H1 (cell line): ENCODE measurements around the gene UGT1A8. TPM values are rescaled to one million over a fixed set of nuclear protein-coding genes. Genes with fewer than 3 reads are reported as not detected.

Source experiments
- CTCF ChIA-PET: fragments of 300-600 bp; sonication (Branson Sonifier 250); formaldehyde crosslinking; loops from one replicate; lab custom pipeline; 2021; ENCODE audit not compliant: partially characterized antibody; lab: Charles Lee
- POLR2A ChIA-PET: fragments of 300-600 bp; sonication (Branson Sonifier 250); formaldehyde crosslinking; loops from one replicate; lab custom pipeline; 2021; ENCODE audit warnings: inconsistent platforms; ENCODE audit not compliant: partially characterized antibody; lab: Charles Lee
- DNase-seq, 2 experiments: peaks; one replicate each; pipeline versions ENCODE4 v3.0.0 to v3.0.0-alpha.2; 2010 to 2022; ENCODE audit warnings: low spot score in 2 of 2, low read depth in 1 of 2, mixed read lengths in 1 of 2
- FAIRE-seq: peaks from 2 replicates; lab custom pipeline; 2011; peaks lifted over from hg19 to GRCh38; lab: Jason Lieb, UNC
- H2AFZ ChIP-seq: 2 replicates; pipeline ENCODE4 v1.8.1; 2012; ENCODE audit warnings: low read length, inconsistent platforms
- H2AK5ac ChIP-seq: 2 replicates; pipeline ENCODE4 v1.6.1; 2013; ENCODE audit warnings: low read depth, low read length
- H2BK120ac ChIP-seq: replicated peaks from 2 replicates; pipeline ENCODE3; 2013; ENCODE audit warnings: low read depth, low read length, inconsistent platforms
- H2BK12ac ChIP-seq: 2 replicates; pipeline ENCODE4 v1.6.1; 2013; ENCODE audit warnings: low read depth, low read length
- H2BK15ac ChIP-seq: 2 replicates; pipeline ENCODE4 v1.6.1; 2013; ENCODE audit warnings: low read length
- H2BK20ac ChIP-seq: 2 replicates; pipeline ENCODE4 v1.6.1; 2013; ENCODE audit warnings: low read length
- H2BK5ac ChIP-seq: 2 replicates; pipeline ENCODE4 v1.6.1; 2013; ENCODE audit warnings: low read depth, low read length
- H3K14ac ChIP-seq: 2 replicates; pipeline ENCODE4 v1.6.1; 2013; ENCODE audit warnings: inconsistent platforms; ENCODE audit not compliant: insufficient read length
- H3K18ac ChIP-seq: 2 replicates; pipeline ENCODE4 v1.6.1; 2013; ENCODE audit warnings: low read length; ENCODE audit errors: extremely low read depth
- H3K23ac ChIP-seq: 2 replicates; pipeline ENCODE4 v1.6.1; 2013; ENCODE audit warnings: inconsistent platforms; ENCODE audit not compliant: insufficient read length
- H3K23me2 ChIP-seq: 2 replicates; pipeline ENCODE4 v1.6.1; 2013; ENCODE audit warnings: low read depth, low read length
- H3K27ac ChIP-seq: 2 replicates; pipeline ENCODE4 v1.6.1; 2011; ENCODE audit warnings: low read depth, low read length, inconsistent platforms
- H3K27me3 ChIP-seq, 4 experiments: replicated peaks in 1 of 4; 1 replicate in 1 of 4; 2 replicates in 3 of 4; pipeline versions ENCODE4 v1.6.1 to v1.8.1; 2011 to 2013; ENCODE audit warnings: low read length in 3 of 4, mild to moderate bottlenecking in 3 of 4, inconsistent platforms in 2 of 4, mixed read lengths in 2 of 4, moderate library complexity in 1 of 4; ENCODE audit not compliant: control insufficient read depth in 3 of 4, insufficient read depth in 3 of 4; ENCODE audit errors: extremely low read depth in 1 of 4
- H3K36me3 ChIP-seq, 4 experiments: 2 replicates each; pipeline versions ENCODE4 v1.6.1 to v1.8.1; 2011 to 2013; ENCODE audit warnings: mild to moderate bottlenecking in 4 of 4, low read length in 3 of 4, moderate library complexity in 2 of 4, control low read depth in 1 of 4, inconsistent platforms in 1 of 4; ENCODE audit not compliant: insufficient read depth in 4 of 4, control insufficient read depth in 2 of 4
- H3K4ac ChIP-seq: replicated peaks from 2 replicates; pipeline ENCODE3; 2013; ENCODE audit warnings: low read length, low read depth, mixed read lengths, inconsistent platforms; ENCODE audit not compliant: insufficient read length
- H3K4me1 ChIP-seq, 4 experiments: replicated peaks in 1 of 4; 1 replicate in 1 of 4; 2 replicates in 3 of 4; pipeline versions ENCODE4 v1.6.1 to v1.8.1; 2011 to 2013; ENCODE audit warnings: low read length in 3 of 4, inconsistent platforms in 2 of 4, mixed read lengths in 1 of 4; ENCODE audit not compliant: insufficient read depth in 4 of 4, control insufficient read depth in 3 of 4
- H3K4me2 ChIP-seq, 2 experiments: 2 replicates each; pipeline versions ENCODE4 v1.6.1 to v1.8.1; 2011 to 2013; ENCODE audit warnings: low read depth in 2 of 2, low read length in 2 of 2, control low read depth in 1 of 2, inconsistent platforms in 1 of 2, mild to moderate bottlenecking in 1 of 2; ENCODE audit not compliant: insufficient read depth in 1 of 2
- H3K4me3 ChIP-seq, 4 experiments: fragments of 200-600, 300-600 bp in 1 of 4; sonication (generic), shearing (Covaris generic), sonication (Bioruptor Twin) in 1 of 4; 2 replicates each; pipeline versions ENCODE4 v1.5.1 to v1.8.1; 2011 to 2016; ENCODE audit warnings: low read length in 4 of 4, low read depth in 3 of 4, control low read depth in 2 of 4, inconsistent platforms in 2 of 4, mild to moderate bottlenecking in 2 of 4, mixed read lengths in 1 of 4, moderate library complexity in 1 of 4; ENCODE audit not compliant: insufficient read depth in 2 of 4; ENCODE audit errors: extremely low read depth in 1 of 4
- H3K56ac ChIP-seq: replicated peaks from 2 replicates; pipeline ENCODE3; 2013; ENCODE audit warnings: low read depth, mild to moderate bottlenecking, mixed read lengths, low read length, inconsistent platforms; ENCODE audit not compliant: insufficient read length
- H3K79me1 ChIP-seq: 2 replicates; pipeline ENCODE4 v1.6.1; 2013; ENCODE audit warnings: low read depth, low read length, control low read depth
- H3K79me2 ChIP-seq, 2 experiments: 2 replicates each; pipeline versions ENCODE4 v1.6.1 to v1.8.1; 2012 to 2013; ENCODE audit warnings: low read length in 2 of 2, mild to moderate bottlenecking in 2 of 2, inconsistent platforms in 1 of 2; ENCODE audit not compliant: insufficient read depth in 2 of 2, control insufficient read depth in 1 of 2
- H3K9ac ChIP-seq, 4 experiments: replicated peaks in 1 of 4; 1 replicate in 1 of 4; 2 replicates in 3 of 4; pipeline versions ENCODE4 v1.6.1 to v1.8.1; 2011 to 2013; ENCODE audit warnings: low read depth in 3 of 4, low read length in 3 of 4, control low read depth in 2 of 4, mild to moderate bottlenecking in 2 of 4, moderate library complexity in 2 of 4, inconsistent platforms in 1 of 4; ENCODE audit errors: extremely low read depth in 1 of 4
- H3K9me3 ChIP-seq, 2 experiments: 2 replicates each; pipeline versions ENCODE4 v1.6.1 to v1.8.1; 2012 to 2013; ENCODE audit warnings: mild to moderate bottlenecking in 2 of 2, moderate library complexity in 2 of 2, control low read depth in 1 of 2, inconsistent platforms in 1 of 2, low read depth in 1 of 2, low read length in 1 of 2, mixed read lengths in 1 of 2; ENCODE audit not compliant: insufficient read depth in 2 of 2
- H4K20me1 ChIP-seq, 2 experiments: replicated peaks in 1 of 2; 2 replicates each; pipeline versions ENCODE3 to v1.8.1; 2011 to 2013; ENCODE audit warnings: inconsistent platforms in 2 of 2, low read length in 2 of 2, mild to moderate bottlenecking in 1 of 2; ENCODE audit not compliant: insufficient read depth in 2 of 2, control insufficient read depth in 1 of 2
- H4K5ac ChIP-seq: 2 replicates; pipeline ENCODE4 v1.6.1; 2013; ENCODE audit warnings: low read length, low read depth, mixed read lengths, inconsistent platforms; ENCODE audit not compliant: insufficient read length
- H4K8ac ChIP-seq: 2 replicates; pipeline ENCODE4 v1.8.0; 2013; ENCODE audit warnings: mild to moderate bottlenecking, moderate library complexity, low read length, inconsistent platforms; ENCODE audit not compliant: insufficient read depth; ENCODE audit errors: extremely low read depth
- H4K91ac ChIP-seq: replicated peaks from 2 replicates; pipeline ENCODE3; 2013; ENCODE audit warnings: low read length, mixed read lengths, inconsistent platforms; ENCODE audit not compliant: insufficient read length
- ASH2L ChIP-seq: fragments of 200-600, 300-600 bp; sonication (generic); IDR thresholded peaks from one replicate; pipeline ENCODE4 v1.7.1; 2017; ENCODE audit warnings: low read length
- ATF2 ChIP-seq: IDR thresholded peaks from 2 replicates; pipeline ENCODE4 v1.6.1; 2012; ENCODE audit warnings: low read length, inconsistent platforms
- CBX8 ChIP-seq: fragments of 300-800, 300-1000 bp; sonication (generic); IDR thresholded peaks from 2 replicates; pipeline ENCODE4 v1.7.1; 2016; ENCODE audit warnings: low read depth, low read length, borderline replicate concordance
- CHD2 ChIP-seq: IDR thresholded peaks from 2 replicates; pipeline ENCODE4 v1.6.1; 2012; ENCODE audit warnings: low read length, improper control_type of control experiment
- EGR1 ChIP-seq: IDR thresholded peaks from 2 replicates; pipeline ENCODE4 v1.6.1; 2011; ENCODE audit warnings: low read depth, low read length, borderline replicate concordance
- EZH2 ChIP-seq: fragments of 200-600 bp; sonication (generic); IDR thresholded peaks from 2 replicates; pipeline ENCODE4 v1.7.1; 2012; ENCODE audit warnings: low read depth, mild to moderate bottlenecking, moderate library complexity, low read length, inconsistent platforms; ENCODE audit not compliant: severe bottlenecking
- GABPA ChIP-seq: IDR thresholded peaks from 2 replicates; pipeline ENCODE4 v1.6.1; 2011; ENCODE audit warnings: mild to moderate bottlenecking, low read length, moderate library complexity, borderline replicate concordance; ENCODE audit not compliant: insufficient read depth
- HDAC6 ChIP-seq: IDR thresholded peaks from one replicate; pipeline ENCODE4 v1.7.1; 2012; ENCODE audit warnings: low read depth, mild to moderate bottlenecking, inconsistent platforms, low read length, moderate library complexity
- NANOG ChIP-seq: IDR thresholded peaks from 2 replicates; pipeline ENCODE4 v1.6.1; 2011; ENCODE audit warnings: low read length, low read depth, mild to moderate bottlenecking, inconsistent platforms; ENCODE audit not compliant: insufficient read depth, poor library complexity, severe bottlenecking
- RFX5 ChIP-seq: IDR thresholded peaks from 2 replicates; pipeline ENCODE4 v1.6.1; 2011; ENCODE audit warnings: low read depth, low read length, improper control_type of control experiment, borderline replicate concordance
- RXRA ChIP-seq: IDR thresholded peaks from 2 replicates; pipeline ENCODE4 v1.6.1; 2011; ENCODE audit warnings: low read depth, mild to moderate bottlenecking, low read length, moderate library complexity; ENCODE audit not compliant: insufficient read depth
- SP2 ChIP-seq: IDR thresholded peaks from 2 replicates; pipeline ENCODE4 v1.6.1; 2012; ENCODE audit warnings: mild to moderate bottlenecking, low read length, inconsistent platforms
- TCF12 ChIP-seq: IDR thresholded peaks from 2 replicates; pipeline ENCODE4 v1.6.1; 2011; ENCODE audit warnings: low read depth, mild to moderate bottlenecking, low read length
- WGBS, 2 experiments: shearing (Covaris generic) in 1 of 2; methylation state at CpG; one replicate each; pipeline versions ENCODE4 v1.1.6 to v1.1.7; 2013 to 2015; ENCODE audit warnings: low lambda C conversion rate in 2 of 2, mixed read lengths in 2 of 2, inconsistent platforms in 1 of 2, low coverage in 1 of 2, missing lambda C conversion rate in 1 of 2; ENCODE audit not compliant: insufficient replicate concordance in 2 of 2, insufficient coverage in 1 of 2, insufficient read length in 1 of 2; ENCODE audit errors: extremely low coverage in 1 of 2, missing lambda C conversion rate in 1 of 2; 5-methylcytosine and 5-hydroxymethylcytosine counted together
- polyA plus RNA-seq, 7 experiments: library from polyadenylated mRNA; depleted of rRNA in 3 of 7; stranded (reverse) in 5 of 7; unstranded in 2 of 7; fragments of >200 nt in 5 of 7; fragments of 200-250 nt in 2 of 7; gene quantifications; 1 replicate in 5 of 7; 2 replicates in 1 of 7; 4 replicates in 1 of 7; pipeline versions ENCODE4 v1.2.1 to v1.2.3, GENCODE V29; 2011 to 2013; ENCODE audit warnings: missing spikeins in 2 of 7, mixed read lengths in 2 of 7
- total RNA-seq: library from RNA; stranded (reverse); fragmentation: NEBNext Ultra II Directional; extraction: Animal tissue kit (Norgen Biotek cat#: 25700); gene quantifications from 2 replicates; pipeline ENCODE4 v1.2.1, GENCODE V29; 2021

Gene UGT1A8
- total and polyA plus RNA-seq, 2 of the 8 experiments (the other 6 are each of a cell fraction or from before 2014, with no cell fraction given): not detected

- no peak overlapping the region for H3K4ac ChIP-seq
- no peak overlapping the region for H3K23ac ChIP-seq
- peaks cover 0 to 5% of the 10 kb centered on the region in 2 experiments; a peak in 2 of 4 replicates for H3K9me3 ChIP-seq
- H3K27me3 ChIP-seq: no peaks in the 10 kb centered on the region
- no peak overlapping the region for H3K4me2 ChIP-seq
- no peak overlapping the region for H2AFZ ChIP-seq
- H4K20me1 ChIP-seq: no peaks in the 10 kb centered on the region
- no peaks in the 10 kb centered on the region for H3K79me2 ChIP-seq
- H3K9ac ChIP-seq: no peak overlapping the region
- H3K56ac ChIP-seq: no peak overlapping the region
- no peaks in the 10 kb centered on the region for H3K4me1 ChIP-seq
- no peak overlapping the region for H3K27ac ChIP-seq
- H3K79me1 ChIP-seq: no peaks in the 10 kb centered on the region
- DNase-seq (peak in 1 of 2 experiments; percentile 26), FAIRE-seq (no peak)
- no peak overlapping the region for H2BK5ac ChIP-seq
- WGBS, 2 experiments: 90% methylated on average over 12 of the region's 13 CpGs; no CpG with 5 or more reads in 1 of the 2 experiments
- CTCF ChIA-PET: interaction anchor here (0.6 to 1.6 kb wide), 5 partner anchors 10 to 123 kb away, joined by 3 to 9 read pairs (median 3); no protein-coding TSS in a partner anchor
- no peak overlapping the region for H4K8ac ChIP-seq
- no peak overlapping the region for H3K14ac ChIP-seq
- no peak overlapping the region for H2BK15ac ChIP-seq
- H2AK5ac ChIP-seq: no peak overlapping the region
- H2BK120ac ChIP-seq: no peak overlapping the region
- no peak overlapping the region for H3K4me3 ChIP-seq
- POLR2A ChIA-PET: no interaction called here
- H2BK12ac ChIP-seq: no peak overlapping the region
- no peak overlapping the region for H4K5ac ChIP-seq
- H4K91ac ChIP-seq: no peak overlapping the region
- no peaks in the 10 kb centered on the region for H3K36me3 ChIP-seq
- TF ChIP-seq CHD2: no peak
- no peak for TF ChIP-seq ATF2
- TF ChIP-seq SP2: no peak
- no peak for TF ChIP-seq RFX5
- no peak for TF ChIP-seq RXRA
- no peak for TF ChIP-seq NANOG
- TF ChIP-seq ASH2L: no peak
- TF ChIP-seq CBX8: no peak
- TF ChIP-seq GABPA: no peak
- TF ChIP-seq EGR1: no peak
- TF ChIP-seq EZH2: no peak
- TF ChIP-seq HDAC6: no peak
- TF ChIP-seq TCF12: no peak
- no peaks in the 10 kb centered on the region for H3K23me2 ChIP-seq
- no peak overlapping the region for H3K18ac ChIP-seq
- no peak overlapping the region for H2BK20ac ChIP-seq
Measured at GRCh38 chr2:233795735-233796171, 178.3 kb downstream of the UGT1A8 start.
